ENCODE results near the gene APBB1IP. TPM values are rescaled to one million over a fixed set of nuclear protein-coding genes. Genes with fewer than 3 reads are reported as not detected.
"Not testable (repeated sequence)": the region's sequence is repeated elsewhere in the genome, so short reads cannot be mapped to it uniquely, and the experiment has no call there.

The APBB1IP gene
- total and polyA plus RNA-seq, 2 donors (not counting 1 experiment from before 2014, with no cell fraction given), result 60.1 to 97.0 TPM

DNA sequence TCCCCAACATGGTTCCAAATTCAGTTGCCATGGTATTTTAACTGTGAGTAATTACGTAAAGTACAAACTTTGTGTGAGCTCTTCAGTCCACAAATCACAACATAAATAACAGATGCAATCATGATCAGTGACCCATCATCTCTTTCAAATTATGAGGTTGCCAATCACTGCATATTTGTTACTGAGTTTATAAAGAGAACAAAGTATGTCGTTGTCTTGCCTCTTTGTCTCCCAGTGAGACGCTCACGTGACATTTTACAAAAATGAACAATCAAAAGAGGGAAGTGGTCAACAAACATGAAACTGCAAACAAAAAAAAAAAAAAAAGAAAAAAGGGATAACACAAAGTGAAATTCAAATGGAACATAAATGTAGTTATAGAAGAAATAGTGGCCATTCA lies 136.6 kb downstream of the APBB1IP start:
- Mint-ChIP-seq H3K27ac (peak overlapping the region; percentile 85), H3K4me1 (peaks cover 28% of the 10 kb centered on the region), H3K27me3 (no peaks in the 10 kb centered on the region), H3K9me3 (ENCODE audit: insufficient read depth) (peaks cover 9% of the 10 kb centered on the region), H3K4me3 (peak overlapping the region; percentile 67)
- Histone ChIP-seq H3K4me1 (ENCODE audit: control insufficient read depth in 2 of 2, insufficient read depth in 2 of 2, low read length in 2 of 2) (peaks cover 14 to 17% of the 10 kb centered on the region in 2 donors), H4K20me1 (ENCODE audit: control insufficient read depth, insufficient read depth, low read length, poor library complexity, severe bottlenecking) (no peaks in the 10 kb centered on the region), H2AFZ (ENCODE audit: insufficient read depth, low read depth, low read length, poor library complexity, severe bottlenecking) (no peak overlapping the region), H3K27ac (ENCODE audit: low read length in 2 of 2) (peak overlapping the region in 1 of 2 donors; percentile 45), H3K27me3 (replicated peaks in 1 of 4; ENCODE audit: control extremely low read depth in 1 of 4, control insufficient read depth in 3 of 4, insufficient read depth in 4 of 4, low read length in 3 of 4) (no peaks in the 10 kb centered on the region), H3K79me2 (ENCODE audit: control insufficient read depth, insufficient read depth, low read length) (no peaks in the 10 kb centered on the region), H3K36me3 (replicated peaks in 1 of 2; ENCODE audit: control extremely low read depth in 1 of 2, control insufficient read depth in 1 of 2, extremely low read depth in 1 of 2, insufficient read depth in 2 of 2, low read length in 1 of 2) (peaks cover 5 to 14% of the 10 kb centered on the region in 2 experiments), H3K4me2 (replicated peaks; ENCODE audit: low read depth, low read length, poor library complexity, severe bottlenecking) (peak overlapping the region; percentile 28), H3K4me3 (ENCODE audit: control extremely low read depth in 1 of 5, extremely low read depth in 1 of 5, insufficient read depth in 1 of 5, low read depth in 2 of 5, low read length in 4 of 5) (no peak overlapping the region), H3K9ac (ENCODE audit: low read length) (no peak overlapping the region), H3K9me3 (ENCODE audit: control extremely low read depth in 1 of 3, control insufficient read depth in 2 of 3, insufficient read depth in 1 of 3, low read length in 2 of 3) (peaks cover 2 to 15% (median 14%) of the 10 kb centered on the region in 3 donors)
- no peak for TF ChIP-seq EZH2 (IDR thresholded peaks at IDR 0.05; ENCODE audit: borderline replicate concordance, insufficient read depth, low read depth, low read length, poor library complexity, severe bottlenecking)
- TF ChIP-seq, protein P1, sequence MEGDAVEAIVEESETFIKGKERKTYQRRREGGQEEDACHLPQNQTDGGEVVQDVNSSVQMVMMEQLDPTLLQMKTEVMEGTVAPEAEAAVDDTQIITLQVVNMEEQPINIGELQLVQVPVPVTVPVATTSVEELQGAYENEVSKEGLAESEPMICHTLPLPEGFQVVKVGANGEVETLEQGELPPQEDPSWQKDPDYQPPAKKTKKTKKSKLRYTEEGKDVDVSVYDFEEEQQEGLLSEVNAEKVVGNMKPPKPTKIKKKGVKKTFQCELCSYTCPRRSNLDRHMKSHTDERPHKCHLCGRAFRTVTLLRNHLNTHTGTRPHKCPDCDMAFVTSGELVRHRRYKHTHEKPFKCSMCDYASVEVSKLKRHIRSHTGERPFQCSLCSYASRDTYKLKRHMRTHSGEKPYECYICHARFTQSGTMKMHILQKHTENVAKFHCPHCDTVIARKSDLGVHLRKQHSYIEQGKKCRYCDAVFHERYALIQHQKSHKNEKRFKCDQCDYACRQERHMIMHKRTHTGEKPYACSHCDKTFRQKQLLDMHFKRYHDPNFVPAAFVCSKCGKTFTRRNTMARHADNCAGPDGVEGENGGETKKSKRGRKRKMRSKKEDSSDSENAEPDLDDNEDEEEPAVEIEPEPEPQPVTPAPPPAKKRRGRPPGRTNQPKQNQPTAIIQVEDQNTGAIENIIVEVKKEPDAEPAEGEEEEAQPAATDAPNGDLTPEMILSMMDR (IDR thresholded peaks at IDR 0.05), result no peak
- CTCF ChIA-PET, result no interaction called here
- DNase-seq (peak; percentile 82), ATAC-seq (ENCODE audit: low read depth) (peak; percentile 84)
- no CpG with 5 or more reads among the region's 4 CpGs for WGBS (ENCODE audit: insufficient coverage)
- POLR2A ChIA-PET, result interaction anchor here (0.6 to 0.7 kb wide), 3 partner anchors 66 to 788 kb away, joined by 3 to 6 read pairs (median 4); no protein-coding TSS in a partner anchor
- intact Hi-C loops (cut with micrococcal nuclease), result no loop called here

DNA sequence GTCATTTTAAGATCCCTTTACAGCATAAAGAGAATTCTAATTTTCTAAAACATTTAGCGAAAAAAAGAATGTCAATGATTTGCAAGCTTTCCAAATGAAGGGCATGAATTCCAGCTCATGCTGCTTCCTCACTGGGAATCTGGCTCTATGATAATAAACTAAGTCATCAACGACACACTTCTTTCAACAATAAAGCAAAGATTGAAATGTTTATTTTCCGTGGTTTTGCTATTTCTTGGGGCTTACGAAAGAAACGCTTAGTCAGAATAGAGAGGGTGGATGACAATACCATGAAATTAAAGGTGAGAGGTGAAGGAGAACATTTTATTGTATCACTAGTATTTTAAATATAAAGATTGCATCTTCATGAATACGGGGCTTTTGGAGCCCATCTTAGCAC lies 140.2 kb downstream of the APBB1IP start:
- H3K27ac ChIP-seq (ENCODE audit: low read length in 2 of 2); H3K36me3 ChIP-seq (replicated peaks in 1 of 2; ENCODE audit: control extremely low read depth in 1 of 2, control insufficient read depth in 1 of 2, extremely low read depth in 1 of 2, insufficient read depth in 2 of 2, low read length in 1 of 2); H3K79me2 ChIP-seq (ENCODE audit: control insufficient read depth, insufficient read depth, low read length); H3K9ac ChIP-seq (ENCODE audit: low read length); H3K4me3 ChIP-seq (ENCODE audit: control extremely low read depth in 1 of 5, extremely low read depth in 1 of 5, insufficient read depth in 1 of 5, low read depth in 2 of 5, low read length in 4 of 5); H3K9me3 Mint-ChIP-seq (ENCODE audit: insufficient read depth); H3K27me3 Mint-ChIP-seq; POLR2A ChIA-PET; H2AFZ ChIP-seq (ENCODE audit: insufficient read depth, low read depth, low read length, poor library complexity, severe bottlenecking); H3K4me3 Mint-ChIP-seq; DNase-seq; H3K27ac Mint-ChIP-seq; H3K27me3 ChIP-seq (replicated peaks in 1 of 4; ENCODE audit: control extremely low read depth in 1 of 4, control insufficient read depth in 3 of 4, insufficient read depth in 4 of 4, low read length in 3 of 4); H4K20me1 ChIP-seq (ENCODE audit: control insufficient read depth, insufficient read depth, low read length, poor library complexity, severe bottlenecking); ATAC-seq (ENCODE audit: low read depth); H3K4me2 ChIP-seq (replicated peaks; ENCODE audit: low read depth, low read length, poor library complexity, severe bottlenecking); intact Hi-C loops (cut with micrococcal nuclease): not testable (repeated sequence)
- WGBS (ENCODE audit: insufficient coverage), result no CpG with 5 or more reads among the region's 6 CpGs
- CTCF ChIA-PET, result interaction anchor here (0.6 kb wide), 1 partner anchor 54 kb away, joined by 3 read pairs; no protein-coding TSS in a partner anchor
- peaks cover 14 to 17% of the 10 kb centered on the region in 2 donors for H3K4me1 ChIP-seq (ENCODE audit: control insufficient read depth in 2 of 2, insufficient read depth in 2 of 2, low read length in 2 of 2)
- peaks cover 25% of the 10 kb centered on the region for H3K4me1 Mint-ChIP-seq
- H3K9me3 ChIP-seq (ENCODE audit: control extremely low read depth in 1 of 3, control insufficient read depth in 2 of 3, insufficient read depth in 1 of 3, low read length in 2 of 3), result peaks cover 2 to 14% (median 7%) of the 10 kb centered on the region in 3 donors

Data from B cell (primary cell).